ENCODE measurements around the gene DCUN1D2. TPM values are rescaled to one million over a fixed set of nuclear protein-coding genes. Genes with fewer than 3 reads are reported as not detected.

DCUN1D2 gene
- total and polyA plus RNA-seq, 8 donors, result 7.3 to 43.0 (median 21.7) TPM

DNA sequence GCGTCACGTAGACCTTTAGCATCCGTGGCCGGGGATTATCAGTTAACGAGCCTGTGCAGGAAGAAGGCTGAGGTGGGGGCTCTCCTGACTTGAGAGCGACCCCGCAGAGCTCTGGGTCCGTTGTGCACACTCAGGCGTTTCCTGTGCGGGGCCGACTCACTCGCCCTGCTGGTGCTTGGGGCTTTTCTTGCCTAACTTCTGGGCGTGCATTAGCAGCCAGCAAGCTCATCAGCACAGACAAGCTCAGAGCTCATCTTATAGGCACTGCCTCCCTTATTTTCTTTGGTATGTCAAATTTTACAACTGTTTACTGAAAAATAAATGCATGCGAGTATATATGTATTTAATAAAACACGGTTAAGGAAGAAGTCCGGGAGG is 60.9 kb downstream of the DCUN1D2 start:
- intact Hi-C loops (cut with DNase I; ENCODE audit: low total_unique reads), result no loop called here

GRCh38 chr13:113428871-113429607 is 61.5 kb downstream of the DCUN1D2 start:
- Histone ChIP-seq H3K27ac (no peak overlapping the region), H3K9me3 (no peaks in the 10 kb centered on the region), H3K27me3 (no peaks in the 10 kb centered on the region), H3K4me3 (no peak overlapping the region), H3K36me3 (peaks cover 0 to 18% (median 2%) of the 10 kb centered on the region in 4 donors), H3K4me1 (no peaks in the 10 kb centered on the region)
- TF ChIP-seq POLR2A (IDR thresholded peaks at IDR 0.05) (no peak), EP300 (IDR thresholded peaks at IDR 0.05) (no peak), CTCF (IDR thresholded peaks at IDR 0.05) (no peak), POLR2AphosphoS5 (IDR thresholded peaks at IDR 0.05) (no peak)
- WGBS, 5 donors, result 94 to 96% (median 95%) methylated on average over 39 to 45 of the region's 45 CpGs
- intact Hi-C loops (cut with DNase I; ENCODE audit: low total_unique reads), result no loop called here
- no peak for DNase-seq

More for the DNA sequence above, 60.9 kb downstream of the DCUN1D2 start:
- TF ChIP-seq CTCF (IDR thresholded peaks at IDR 0.05), result no peak
- TF ChIP-seq EP300 (IDR thresholded peaks at IDR 0.05), result no peak
- TF ChIP-seq POLR2A (IDR thresholded peaks at IDR 0.05), result no peak
- no peak for TF ChIP-seq POLR2AphosphoS5 (IDR thresholded peaks at IDR 0.05)
- Histone ChIP-seq H3K27ac (no peak overlapping the region), H3K36me3 (peaks cover 0 to 18% (median 2%) of the 10 kb centered on the region in 4 donors), H3K27me3 (no peaks in the 10 kb centered on the region), H3K9me3 (no peaks in the 10 kb centered on the region), H3K4me3 (no peak overlapping the region), H3K4me1 (no peaks in the 10 kb centered on the region)
- 87 to 93% (median 87%) methylated on average over 12 to 16 of the region's 16 CpGs for WGBS, 5 donors
- DNase-seq, result no peak

- DNase-seq, result no peak
- WGBS, 5 donors, result 93 to 96% (median 93%) methylated on average over 10 to 17 of the region's 17 CpGs
- Histone ChIP-seq H3K27ac (no peak overlapping the region), H3K9me3 (no peaks in the 10 kb centered on the region), H3K4me3 (no peak overlapping the region), H3K27me3 (no peaks in the 10 kb centered on the region), H3K36me3 (peaks cover 0 to 18% (median 2%) of the 10 kb centered on the region in 4 donors), H3K4me1 (peaks cover 0 to 3% (median 0%) of the 10 kb centered on the region in 4 donors)
- no peak for TF ChIP-seq EP300 (IDR thresholded peaks at IDR 0.05)
- no peak for TF ChIP-seq POLR2A (IDR thresholded peaks at IDR 0.05)
- no peak for TF ChIP-seq CTCF (IDR thresholded peaks at IDR 0.05)
- TF ChIP-seq POLR2AphosphoS5 (IDR thresholded peaks at IDR 0.05), result no peak
- intact Hi-C loops (cut with DNase I; ENCODE audit: low total_unique reads), result no loop called here
Observed at GRCh38 chr13:113428469-113428865, 62.0 kb downstream of the DCUN1D2 start.

DNA sequence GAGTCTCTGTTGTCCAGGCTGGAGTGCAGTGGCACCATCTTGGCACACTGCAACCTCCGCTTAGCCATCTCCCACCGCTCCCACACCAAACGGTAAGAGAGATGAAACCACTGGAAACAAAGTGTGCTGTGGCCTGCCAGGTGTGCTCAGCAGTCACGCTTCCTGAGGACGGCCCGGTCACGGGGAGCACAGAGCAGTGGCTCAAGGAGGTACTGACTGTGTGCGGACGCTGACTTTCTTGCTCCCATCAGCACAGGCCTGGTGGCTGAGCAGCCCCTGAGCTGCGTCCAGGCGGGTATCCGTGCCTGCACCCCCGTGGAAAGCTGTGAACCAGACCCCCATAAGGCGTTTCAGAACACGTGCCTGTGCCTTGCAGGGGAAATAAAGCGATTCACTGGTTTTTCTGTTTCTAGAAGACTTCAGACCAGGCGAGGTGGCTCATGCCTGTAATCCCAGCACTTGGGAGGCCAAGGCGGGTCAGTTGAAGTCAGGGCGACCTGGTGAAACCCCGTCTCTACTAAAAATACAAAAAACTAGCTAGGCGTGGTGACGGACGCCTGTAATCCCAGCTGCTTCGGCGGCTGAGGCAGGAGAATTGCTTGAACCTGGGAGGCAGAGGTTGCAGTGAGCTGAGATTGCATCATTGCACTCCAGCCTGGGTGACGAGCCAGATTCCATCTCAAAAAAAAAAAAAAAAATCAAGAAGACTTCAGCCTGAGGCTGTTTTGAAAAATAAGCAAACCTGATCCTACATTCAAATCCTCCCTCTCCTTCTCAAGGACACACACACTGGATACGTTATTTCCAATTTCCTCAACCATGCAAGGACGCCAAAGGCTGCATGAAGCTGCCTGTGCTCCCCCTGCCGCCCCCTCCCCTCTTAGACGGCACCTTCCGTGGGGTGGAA is 62.7 kb downstream of the DCUN1D2 start:
- no peak overlapping the region for H3K4me3 ChIP-seq
- H3K27me3 ChIP-seq, result no peaks in the 10 kb centered on the region
- 85 to 89% (median 88%) methylated on average over 31 of the region's 31 CpGs for WGBS, 5 donors
- no peaks in the 10 kb centered on the region for H3K9me3 ChIP-seq
- intact Hi-C loops (cut with DNase I; ENCODE audit: low total_unique reads), result no loop called here
- TF ChIP-seq EP300 (IDR thresholded peaks at IDR 0.05), result no peak
- TF ChIP-seq POLR2AphosphoS5 (IDR thresholded peaks at IDR 0.05), result no peak
- TF ChIP-seq POLR2A (IDR thresholded peaks at IDR 0.05), result no peak
- no peak for TF ChIP-seq CTCF (IDR thresholded peaks at IDR 0.05)
- H3K27ac ChIP-seq, result no peak overlapping the region
- peaks cover 0 to 6% (median 0%) of the 10 kb centered on the region in 4 donors for H3K4me1 ChIP-seq
- no peak for DNase-seq
- H3K36me3 ChIP-seq, result peaks cover 0 to 15% (median 2%) of the 10 kb centered on the region in 4 donors
